ENCODE measurements around the gene ATAD3C.
"Not testable (repeated sequence)": the region's sequence is repeated elsewhere in the genome, so short reads cannot be mapped to it uniquely, and the experiment has no call there.

The ATAD3C gene

DNA sequence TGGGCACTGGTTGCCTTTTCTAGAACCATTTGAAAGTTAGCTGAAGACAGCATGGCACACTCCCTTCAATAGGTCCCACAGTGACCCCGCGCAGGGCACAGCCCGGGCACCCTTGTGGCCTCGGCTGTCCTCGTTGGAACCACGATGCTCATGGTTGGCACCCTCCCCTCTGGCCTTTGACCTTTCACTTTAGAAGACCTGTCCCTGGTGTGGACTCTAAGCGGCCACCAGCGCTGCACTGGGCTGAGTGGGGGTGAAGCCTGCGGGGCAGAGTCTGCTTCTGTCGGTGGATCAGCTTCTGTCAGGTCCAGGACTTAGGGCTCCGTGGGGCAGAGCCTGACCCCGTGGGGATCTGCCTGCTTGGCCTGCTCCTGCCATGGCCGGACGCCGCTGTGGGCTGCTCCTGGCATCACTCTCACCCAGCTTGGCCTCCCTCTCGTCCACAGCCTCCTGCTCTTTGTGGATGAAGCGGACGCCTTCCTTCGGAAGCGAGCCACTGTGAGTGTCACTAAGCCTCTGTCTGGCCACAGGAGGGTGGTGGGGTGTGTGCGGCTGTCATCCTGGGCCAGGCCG, 7.3 kb downstream of the ATAD3C start:
- H3K9me3 Mint-ChIP-seq; DNase-seq (ENCODE audit: low spot score); H3K4me1 Mint-ChIP-seq (ENCODE audit: low read depth); H3K36me3 Mint-ChIP-seq (ENCODE audit: low read depth); H3K27ac Mint-ChIP-seq; H3K27me3 Mint-ChIP-seq (ENCODE audit: low read depth); H3K4me3 Mint-ChIP-seq: not testable (repeated sequence)

DNA sequence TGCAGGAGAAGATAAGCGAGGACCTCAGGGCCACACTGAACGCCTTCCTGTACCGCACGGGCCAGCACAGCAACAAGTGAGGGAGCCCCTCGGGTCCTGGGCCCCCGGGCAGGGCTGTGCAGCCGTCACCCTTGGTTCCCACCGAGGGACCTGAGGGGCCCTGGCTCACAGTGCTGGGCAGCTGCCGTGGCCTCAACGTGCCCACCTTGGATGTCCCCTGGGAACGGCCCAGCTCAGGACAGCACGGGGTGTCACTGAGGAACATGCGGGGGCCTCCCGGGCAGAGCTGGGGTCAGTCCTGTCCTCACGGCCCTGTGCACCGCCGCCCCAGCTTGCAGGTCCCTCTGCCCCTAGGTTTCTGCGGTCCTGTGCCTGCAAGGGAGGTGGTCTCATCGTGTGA, 9.7 kb downstream of the ATAD3C start:
- not testable (repeated sequence) for DNase-seq (ENCODE audit: low spot score); H3K36me3 Mint-ChIP-seq (ENCODE audit: low read depth); H3K9me3 Mint-ChIP-seq

DNA sequence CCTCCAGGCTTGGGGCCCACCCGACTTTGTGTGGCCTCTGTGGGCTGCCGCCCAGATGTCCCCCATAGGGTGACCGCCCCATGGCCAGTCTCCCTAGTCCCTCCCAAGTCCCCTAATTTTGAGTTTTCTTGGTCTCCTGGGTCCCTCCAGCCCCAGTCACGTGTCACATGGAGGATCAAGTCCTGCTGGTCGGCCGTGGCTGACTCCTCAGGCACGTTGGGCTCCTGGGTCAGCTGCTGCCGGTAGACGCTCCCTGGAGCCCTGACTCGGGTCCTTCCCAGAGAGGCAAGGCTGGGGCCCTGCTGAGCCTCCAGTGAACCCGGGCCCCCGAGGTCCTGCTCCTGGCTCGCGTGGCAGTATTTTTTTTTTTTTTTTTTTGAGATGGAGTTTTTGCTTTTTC, 10.2 kb downstream of the ATAD3C start:
- H3K4me1 Mint-ChIP-seq (ENCODE audit: low read depth); H3K36me3 Mint-ChIP-seq (ENCODE audit: low read depth); DNase-seq (ENCODE audit: low spot score); H3K9me3 Mint-ChIP-seq; H3K27ac Mint-ChIP-seq; H3K4me3 Mint-ChIP-seq; H3K27me3 Mint-ChIP-seq (ENCODE audit: low read depth): not testable (repeated sequence)

More for the DNA sequence above, 9.7 kb downstream of the ATAD3C start:
- not testable (repeated sequence) for H3K4me1 Mint-ChIP-seq (ENCODE audit: low read depth); H3K27ac Mint-ChIP-seq; H3K27me3 Mint-ChIP-seq (ENCODE audit: low read depth); H3K4me3 Mint-ChIP-seq

DNA sequence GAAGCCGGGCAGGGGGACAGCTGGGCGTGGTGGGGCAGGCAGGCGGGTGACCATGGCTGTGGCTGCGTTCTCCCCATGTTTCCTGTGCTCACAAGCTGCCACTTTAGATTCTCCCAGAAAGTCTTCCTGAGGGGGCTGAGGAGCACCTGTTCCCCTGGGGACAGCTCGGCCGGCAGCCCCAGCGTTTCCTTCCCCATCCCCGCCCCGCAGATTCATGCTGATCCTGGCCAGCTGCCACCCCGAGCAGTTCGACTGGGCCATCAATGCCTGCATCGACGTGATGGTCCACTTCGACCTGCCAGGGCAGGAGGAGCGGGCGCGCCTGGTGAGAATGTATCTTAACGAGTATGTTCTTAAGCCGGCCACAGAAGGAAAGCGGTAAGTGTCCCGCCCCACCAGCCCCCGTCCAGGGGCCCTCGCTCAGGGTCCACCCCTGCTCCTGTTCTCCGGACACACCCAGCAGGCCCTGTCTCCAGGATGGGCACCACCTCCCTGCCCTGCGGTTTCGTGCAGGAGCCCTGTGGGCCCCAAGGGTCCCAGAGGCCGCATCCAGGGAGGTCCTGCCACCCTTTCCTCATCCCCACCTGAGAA, 11.1 kb downstream of the ATAD3C start:
- no peaks in the 10 kb centered on the region for H3K9me3 Mint-ChIP-seq
- no peak for DNase-seq (ENCODE audit: low spot score)
- H3K4me1 Mint-ChIP-seq (ENCODE audit: low read depth): no peaks in the 10 kb centered on the region
- H3K36me3 Mint-ChIP-seq (ENCODE audit: low read depth): no peaks in the 10 kb centered on the region
- no peaks in the 10 kb centered on the region for H3K27me3 Mint-ChIP-seq (ENCODE audit: low read depth)
- no peak overlapping the region for H3K27ac Mint-ChIP-seq
- no peak overlapping the region for H3K4me3 Mint-ChIP-seq

DNA sequence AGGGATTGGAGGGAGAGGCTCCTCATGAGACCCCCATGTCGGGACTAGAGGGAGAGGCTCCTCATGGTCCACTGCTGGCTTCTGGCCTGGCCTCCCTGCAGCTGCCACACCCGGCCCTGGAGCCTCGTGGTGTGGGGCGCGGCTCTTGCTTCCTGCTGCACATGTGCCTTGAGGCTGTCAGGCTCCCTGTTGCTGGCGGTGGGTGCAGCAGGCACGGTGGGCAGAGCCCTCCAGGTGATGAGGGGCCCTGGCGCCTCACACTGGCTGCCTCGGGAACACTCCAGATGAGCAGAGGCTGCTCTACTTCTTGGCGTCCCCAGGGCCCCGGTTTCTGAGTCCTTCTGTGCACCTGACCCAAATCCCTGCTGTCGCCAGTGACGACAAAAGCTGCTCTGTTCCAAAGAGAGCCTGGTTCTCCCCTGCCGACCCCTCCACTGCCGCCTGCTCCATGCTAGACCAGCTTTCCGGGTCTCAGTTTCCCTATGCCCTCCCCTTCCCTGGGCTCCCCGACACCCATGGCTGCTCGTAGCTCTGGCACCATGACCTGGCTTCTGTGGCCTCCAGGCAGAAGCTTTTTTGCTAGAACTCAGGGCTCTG, 12.3 kb downstream of the ATAD3C start:
- no peak overlapping the region for H3K27ac Mint-ChIP-seq
- no peaks in the 10 kb centered on the region for H3K4me1 Mint-ChIP-seq (ENCODE audit: low read depth)
- no peak overlapping the region for H3K4me3 Mint-ChIP-seq
- H3K9me3 Mint-ChIP-seq: no peaks in the 10 kb centered on the region
- H3K27me3 Mint-ChIP-seq (ENCODE audit: low read depth): no peaks in the 10 kb centered on the region
- H3K36me3 Mint-ChIP-seq (ENCODE audit: low read depth): no peaks in the 10 kb centered on the region
- DNase-seq (ENCODE audit: low spot score): no peak

DNA sequence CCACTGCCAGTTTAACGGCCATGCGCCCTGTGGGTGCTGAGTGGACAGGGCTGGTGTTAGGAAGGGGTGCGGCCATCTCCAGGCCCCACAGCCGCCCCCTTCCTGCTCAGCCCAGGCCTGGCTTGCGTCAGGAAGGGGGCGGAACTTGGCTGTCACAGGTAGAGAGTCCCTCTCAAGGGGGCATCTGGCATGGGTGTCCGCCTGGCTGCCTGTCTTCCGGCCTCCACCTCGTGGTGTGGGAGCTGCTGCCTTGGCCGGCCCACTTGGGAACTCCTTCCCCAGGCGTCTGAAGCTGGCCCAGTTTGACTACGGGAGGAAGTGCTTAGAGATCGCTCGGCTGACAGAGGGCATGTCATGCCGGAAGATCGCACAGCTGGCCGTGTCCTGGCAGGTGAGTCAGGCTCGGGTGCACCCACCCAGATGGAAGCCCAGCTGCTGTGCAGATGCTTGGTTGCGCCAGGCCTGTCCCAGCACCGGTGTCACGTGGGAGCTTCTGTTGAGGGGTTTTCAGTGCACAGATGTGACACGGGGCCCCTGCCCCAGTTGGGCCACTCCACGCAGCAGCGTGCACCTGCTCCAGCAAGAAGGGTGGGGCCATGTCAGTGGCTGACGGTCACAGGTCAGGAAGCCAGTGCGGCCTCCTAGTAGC, 13.0 kb downstream of the ATAD3C start:
- no peaks in the 10 kb centered on the region for H3K27me3 Mint-ChIP-seq (ENCODE audit: low read depth)
- no peak for DNase-seq (ENCODE audit: low spot score)
- H3K9me3 Mint-ChIP-seq: no peaks in the 10 kb centered on the region
- H3K4me3 Mint-ChIP-seq: peak overlapping the region; percentile 12
- H3K36me3 Mint-ChIP-seq (ENCODE audit: low read depth): no peaks in the 10 kb centered on the region
- no peak overlapping the region for H3K27ac Mint-ChIP-seq
- H3K4me1 Mint-ChIP-seq (ENCODE audit: low read depth): no peaks in the 10 kb centered on the region

DNA sequence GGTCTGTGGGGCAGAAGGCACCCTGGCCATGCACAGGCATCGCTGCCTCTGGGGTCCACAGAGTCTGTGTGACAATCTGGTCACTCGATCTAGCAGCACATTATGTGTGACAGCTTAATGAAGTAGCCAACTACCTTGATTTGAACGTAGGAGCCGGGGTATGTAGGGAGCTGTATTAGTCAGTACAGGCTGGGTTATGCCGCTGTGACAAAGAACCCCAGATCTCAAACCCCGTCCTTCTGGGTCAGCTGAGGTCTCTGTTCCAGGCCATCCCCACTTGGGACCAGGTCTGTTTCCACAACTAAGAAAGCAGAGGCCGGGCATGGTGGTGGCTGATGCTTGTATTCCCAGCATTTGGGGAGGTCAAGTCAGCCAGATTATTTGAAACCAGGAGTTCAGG, 13.8 kb downstream of the ATAD3C start:
- Mint-ChIP-seq H3K27ac (no peak overlapping the region), H3K4me1 (ENCODE audit: low read depth) (no peaks in the 10 kb centered on the region), H3K27me3 (ENCODE audit: low read depth) (no peaks in the 10 kb centered on the region), H3K4me3 (no peak overlapping the region), H3K36me3 (ENCODE audit: low read depth) (no peaks in the 10 kb centered on the region), H3K9me3 (no peaks in the 10 kb centered on the region)
- no peak for DNase-seq (ENCODE audit: low spot score)

DNA sequence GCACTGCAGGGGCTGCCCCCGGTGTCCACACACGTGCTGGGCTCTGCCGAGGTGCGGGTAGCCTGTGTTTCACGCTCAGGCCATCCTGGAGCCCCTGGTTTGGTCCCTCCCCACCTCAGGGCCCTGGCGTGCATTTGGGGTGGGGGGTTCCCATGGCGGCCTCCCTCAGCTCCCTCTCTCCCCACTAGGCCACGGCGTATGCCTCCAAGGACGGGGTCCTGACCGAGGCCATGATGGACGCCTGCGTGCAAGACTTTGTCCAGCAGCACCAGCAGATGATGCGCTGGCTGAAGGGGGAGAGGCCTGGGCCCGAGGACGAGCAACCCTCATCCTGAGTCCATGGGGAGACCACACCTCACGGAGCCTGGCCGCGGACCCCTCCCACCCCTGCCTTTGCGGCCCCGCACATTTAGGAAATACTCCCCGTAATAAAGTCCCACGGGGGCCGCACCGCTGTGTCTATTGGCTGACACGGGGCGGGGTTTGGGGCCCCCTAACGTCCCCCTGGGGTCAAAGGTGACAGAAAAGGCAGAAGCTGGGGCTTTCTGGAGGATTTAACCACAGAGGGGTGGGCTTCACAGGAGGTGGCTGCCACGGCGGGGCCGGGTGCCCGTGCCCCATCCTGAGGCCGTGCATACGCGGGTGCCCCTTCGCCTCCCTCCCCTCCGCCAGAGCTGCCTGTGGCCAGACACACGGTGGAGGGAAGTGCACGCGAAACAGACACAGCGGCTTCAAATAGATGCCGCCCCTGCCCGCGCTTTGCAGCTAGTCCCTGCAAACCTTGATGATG, 18.9 kb downstream of the ATAD3C start:
- H3K9me3 Mint-ChIP-seq; H3K4me3 Mint-ChIP-seq; H3K27me3 Mint-ChIP-seq (ENCODE audit: low read depth); DNase-seq (ENCODE audit: low spot score); H3K27ac Mint-ChIP-seq; H3K36me3 Mint-ChIP-seq (ENCODE audit: low read depth): not testable (repeated sequence)
- H3K4me1 Mint-ChIP-seq (ENCODE audit: low read depth): peaks cover 15% of the 10 kb centered on the region

DNA sequence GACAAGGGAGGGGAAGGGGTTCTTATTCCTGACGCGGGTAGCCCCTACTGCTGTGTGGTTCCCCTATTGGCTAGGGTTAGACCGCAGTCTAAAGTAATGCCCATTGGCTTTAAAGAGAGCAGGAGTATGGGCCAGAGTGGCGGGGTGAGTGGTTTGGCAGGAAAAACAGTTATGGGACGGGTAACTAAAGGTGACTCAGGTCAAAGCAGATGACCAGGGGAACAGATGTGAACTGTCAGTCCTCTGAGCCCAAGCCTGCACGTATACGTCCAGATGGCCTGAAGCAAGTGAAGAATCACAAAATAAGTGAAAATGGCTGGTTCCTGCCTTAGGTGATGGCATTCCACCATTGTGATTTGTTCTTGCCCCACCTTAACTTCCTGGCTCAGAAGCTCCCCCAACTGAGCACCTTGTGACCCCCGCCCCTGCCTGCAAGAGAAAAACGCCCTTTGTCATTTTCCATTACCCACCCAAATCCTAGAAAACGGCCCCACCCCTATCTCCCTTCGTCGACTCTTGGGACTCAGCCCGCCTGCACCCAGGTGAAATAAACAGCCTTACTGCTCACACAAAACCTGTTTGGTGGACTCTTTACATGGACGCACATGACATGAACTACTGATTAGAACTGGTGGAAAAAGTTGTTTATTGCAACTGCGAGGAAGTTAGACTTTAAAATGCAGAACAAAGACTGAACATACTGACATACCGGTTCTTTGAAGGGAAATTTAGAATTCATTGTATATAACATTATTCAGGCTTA, 21.3 kb downstream of the ATAD3C start:
- no peak for DNase-seq (ENCODE audit: low spot score)
- no peaks in the 10 kb centered on the region for H3K27me3 Mint-ChIP-seq (ENCODE audit: low read depth)
- H3K36me3 Mint-ChIP-seq (ENCODE audit: low read depth): no peaks in the 10 kb centered on the region
- H3K27ac Mint-ChIP-seq: peak overlapping the region; percentile 88
- H3K4me3 Mint-ChIP-seq: peak overlapping the region; percentile 90
- no peaks in the 10 kb centered on the region for H3K9me3 Mint-ChIP-seq
- peaks cover 15% of the 10 kb centered on the region for H3K4me1 Mint-ChIP-seq (ENCODE audit: low read depth)

DNA sequence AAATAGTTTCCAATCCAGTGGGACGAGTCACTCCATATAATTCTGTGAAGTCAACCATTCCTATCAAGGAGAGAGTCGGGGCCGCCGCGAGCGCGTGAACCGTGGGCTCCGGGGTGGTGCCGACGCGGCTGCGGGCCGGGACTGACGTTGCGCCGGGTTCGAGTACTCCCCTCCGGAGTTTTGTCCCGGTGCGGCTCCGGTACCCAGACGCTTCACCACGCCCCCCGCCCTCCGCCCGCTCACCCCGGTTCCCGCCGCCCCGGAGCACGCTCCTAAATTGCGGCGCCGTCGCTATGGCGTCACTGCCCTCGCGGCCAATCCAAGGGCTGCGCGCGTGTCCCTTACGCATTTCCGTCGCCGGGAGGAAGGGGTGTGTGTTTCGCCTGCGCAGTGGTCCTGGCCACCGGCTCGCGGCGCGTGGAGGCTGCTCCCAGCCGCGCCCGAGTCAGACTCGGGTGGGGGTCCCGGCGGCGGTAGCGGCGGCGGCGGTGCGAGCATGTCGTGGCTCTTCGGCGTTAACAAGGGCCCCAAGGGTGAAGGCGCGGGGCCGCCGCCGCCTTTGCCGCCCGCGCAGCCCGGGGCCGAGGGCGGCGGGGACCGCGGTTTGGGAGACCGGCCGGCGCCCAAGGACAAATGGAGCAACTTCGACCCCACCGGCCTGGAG, 22.0 kb downstream of the ATAD3C start, which contains the start of gene ATAD3B:
Gene ATAD3B, plus strand, starts transcription at position 377 of the 664 bp plus-strand sequence. Its CDS starts 120 bp downstream, at position 497.
- DNase-seq (ENCODE audit: low spot score): peak; percentile 95
- Mint-ChIP-seq H3K9me3 (no peaks in the 10 kb centered on the region), H3K36me3 (ENCODE audit: low read depth) (no peaks in the 10 kb centered on the region), H3K4me1 (ENCODE audit: low read depth) (peaks cover 15% of the 10 kb centered on the region), H3K4me3 (peak within 1 kb of the TSS; percentile 90), H3K27me3 (ENCODE audit: low read depth) (no peaks in the 10 kb centered on the region), H3K27ac (peak within 1 kb of the TSS; percentile 88)

DNA sequence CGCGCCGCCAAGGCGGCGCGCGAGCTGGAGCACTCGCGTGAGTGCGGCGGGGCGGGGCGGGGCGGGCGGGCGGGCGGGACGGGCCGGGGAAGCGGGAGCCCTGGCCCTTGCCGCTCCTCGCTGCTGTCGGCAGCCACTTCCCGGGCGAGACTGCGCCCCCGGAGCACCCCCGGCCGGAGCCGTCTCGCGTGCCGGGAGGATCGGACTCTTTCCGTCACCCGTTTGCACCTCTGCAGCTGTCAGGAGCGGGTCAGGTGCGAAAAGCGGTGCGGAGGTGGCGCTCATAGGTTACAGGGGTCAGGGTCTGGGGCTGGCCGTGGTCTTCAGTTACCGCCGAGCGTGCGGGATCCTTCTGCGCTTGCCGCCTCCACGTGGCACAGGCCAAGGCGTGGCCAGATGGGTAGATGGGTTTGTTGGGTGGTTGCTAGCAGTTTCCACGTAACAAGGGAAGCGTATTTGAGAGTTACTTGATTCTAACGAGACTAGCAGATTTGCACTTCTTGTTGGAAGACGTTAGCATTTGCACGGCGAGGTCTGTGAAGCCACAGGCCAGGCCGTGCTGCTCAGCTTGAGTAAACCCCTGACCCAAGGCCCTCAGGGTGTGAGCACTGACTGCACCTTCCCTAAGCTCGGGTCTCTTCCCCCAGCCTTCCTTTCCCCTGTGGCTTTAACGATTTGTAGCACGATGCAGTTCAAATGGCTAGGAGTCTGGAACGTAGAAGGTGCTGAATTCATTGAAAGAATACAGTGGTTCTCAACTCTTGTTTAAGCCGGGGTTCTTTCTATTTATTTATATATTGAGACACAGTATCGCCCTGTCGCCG, 22.8 kb downstream of the ATAD3C start:
- Mint-ChIP-seq H3K4me3 (peak overlapping the region; percentile 82), H3K27ac (peak overlapping the region; percentile 76), H3K4me1 (ENCODE audit: low read depth) (peaks cover 15% of the 10 kb centered on the region)
- DNase-seq (ENCODE audit: low spot score); H3K9me3 Mint-ChIP-seq; H3K27me3 Mint-ChIP-seq (ENCODE audit: low read depth); H3K36me3 Mint-ChIP-seq (ENCODE audit: low read depth): not testable (repeated sequence)

DNA sequence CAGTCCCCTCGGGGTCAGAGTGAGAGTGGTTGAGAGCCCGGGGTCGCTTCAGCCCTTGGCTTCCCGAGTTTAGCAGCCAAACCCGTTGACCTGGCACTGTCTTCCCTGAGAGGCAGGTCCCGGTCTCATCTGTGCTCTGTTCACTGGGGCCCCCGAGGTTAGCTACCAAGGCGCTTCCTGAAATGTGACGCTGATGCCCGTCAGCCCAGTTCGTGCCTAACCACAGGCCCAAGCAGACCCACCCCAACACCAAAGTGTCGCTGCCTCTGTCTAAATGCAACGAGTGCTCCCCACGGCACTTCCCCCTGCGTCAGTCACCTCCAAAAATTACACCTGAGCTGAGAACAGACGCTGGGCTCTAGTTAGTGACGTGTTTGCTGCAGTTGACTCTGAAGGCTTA, 26.5 kb downstream of the ATAD3C start:
- H3K4me3 Mint-ChIP-seq; H3K27me3 Mint-ChIP-seq (ENCODE audit: low read depth); H3K4me1 Mint-ChIP-seq (ENCODE audit: low read depth); DNase-seq (ENCODE audit: low spot score); H3K27ac Mint-ChIP-seq; H3K9me3 Mint-ChIP-seq: not testable (repeated sequence)
- peaks cover 14% of the 10 kb centered on the region for H3K36me3 Mint-ChIP-seq (ENCODE audit: low read depth)
